CD8-positive, alpha-beta memory T cell (primary cell): ENCODE measurements around the gene GOLIM4. TPM values are rescaled to one million over a fixed set of nuclear protein-coding genes. Genes with fewer than 3 reads are reported as not detected.

ENCODE experiments used
- CTCF ChIA-PET: fragments of 350-600 bp; sonication (Branson Sonifier 250); formaldehyde crosslinking; loops from one replicate; lab custom pipeline; 2021; ENCODE audit warnings: antibody characterized with exemption; lab: Charles Lee
- POLR2A ChIA-PET: fragments of 350-600 bp; sonication (Branson Sonifier 250); formaldehyde crosslinking; loops from one replicate; lab custom pipeline; 2021; ENCODE audit warnings: antibody characterized with exemption; lab: Charles Lee
- DNase-seq, 5 donors: peaks; one replicate each; pipeline versions ENCODE4 v3.0.0 to v3.0.0-alpha.2; 2020 to 2022; ENCODE audit warnings: mixed read lengths in 1 of 5
- H3K27ac ChIP-seq: one replicate; pipeline ENCODE4 v1.7.0; 2013; ENCODE audit warnings: low read depth, mild to moderate bottlenecking, low read length, moderate library complexity
- H3K27me3 ChIP-seq: 2 replicates; pipeline ENCODE4 v1.7.0; 2013; ENCODE audit warnings: low read length, mild to moderate bottlenecking; ENCODE audit not compliant: insufficient read depth, poor library complexity, severe bottlenecking
- H3K36me3 ChIP-seq: 2 replicates; pipeline ENCODE4 v1.7.0; 2013; ENCODE audit warnings: mild to moderate bottlenecking, low read length, moderate library complexity; ENCODE audit not compliant: insufficient read depth
- H3K4me1 ChIP-seq: 2 replicates; pipeline ENCODE4 v1.7.0; 2013; ENCODE audit warnings: mild to moderate bottlenecking, low read length, moderate library complexity; ENCODE audit not compliant: insufficient read depth
- H3K4me3 ChIP-seq: 2 replicates; pipeline ENCODE4 v1.7.0; 2013; ENCODE audit warnings: mild to moderate bottlenecking, low read length
- H3K9me3 ChIP-seq: 2 replicates; pipeline ENCODE4 v1.7.0; 2013; ENCODE audit warnings: mild to moderate bottlenecking, low read length
- H3K27ac Mint-ChIP-seq, 8 donors: one replicate each; pipeline ENCODE4 v1.8.0; 2020 to 2021; ENCODE audit warnings: mixed read lengths in 8 of 8, mild to moderate bottlenecking in 6 of 8, inconsistent platforms in 3 of 8, moderate library complexity in 3 of 8
- H3K27me3 Mint-ChIP-seq, 2 donors: one replicate each; pipeline ENCODE4 v1.8.0; 2020 to 2021; ENCODE audit warnings: mixed read lengths in 2 of 2, mild to moderate bottlenecking in 1 of 2, moderate library complexity in 1 of 2
- H3K36me3 Mint-ChIP-seq, 3 donors: one replicate each; pipeline ENCODE4 v1.8.0; 2020 to 2021; ENCODE audit warnings: mixed read lengths in 3 of 3, inconsistent platforms in 1 of 3, mild to moderate bottlenecking in 1 of 3
- H3K4me1 Mint-ChIP-seq, 3 donors: one replicate each; pipeline ENCODE4 v1.8.0; 2020 to 2021; ENCODE audit warnings: mixed read lengths in 3 of 3, inconsistent platforms in 1 of 3, mild to moderate bottlenecking in 1 of 3
- H3K4me3 Mint-ChIP-seq, 7 donors: one replicate each; pipeline ENCODE4 v1.8.0; 2020 to 2021; ENCODE audit warnings: mixed read lengths in 7 of 7, mild to moderate bottlenecking in 6 of 7, moderate library complexity in 4 of 7, inconsistent platforms in 2 of 7
- H3K9me3 Mint-ChIP-seq, 5 donors: one replicate each; pipeline ENCODE4 v1.8.0; 2020 to 2022; ENCODE audit warnings: mixed read lengths in 5 of 5, mild to moderate bottlenecking in 3 of 5, moderate library complexity in 2 of 5, inconsistent platforms in 1 of 5
- polyA plus RNA-seq: library from polyadenylated mRNA; unstranded; fragments of 300-500 nt; fragmentation: Illumina TruSeq; gene quantifications from one replicate; pipeline ENCODE4 v1.2.3, GENCODE V29; 2021
- total RNA-seq, 2 experiments: library from RNA; stranded (reverse); gene quantifications; one replicate each; pipeline ENCODE4 v1.2.3, GENCODE V29; 2021

GOLIM4 gene
- total and polyA plus RNA-seq, 3 experiments from 2014 or later = 1.3 to 7.3 (median 7.2) TPM

DNA sequence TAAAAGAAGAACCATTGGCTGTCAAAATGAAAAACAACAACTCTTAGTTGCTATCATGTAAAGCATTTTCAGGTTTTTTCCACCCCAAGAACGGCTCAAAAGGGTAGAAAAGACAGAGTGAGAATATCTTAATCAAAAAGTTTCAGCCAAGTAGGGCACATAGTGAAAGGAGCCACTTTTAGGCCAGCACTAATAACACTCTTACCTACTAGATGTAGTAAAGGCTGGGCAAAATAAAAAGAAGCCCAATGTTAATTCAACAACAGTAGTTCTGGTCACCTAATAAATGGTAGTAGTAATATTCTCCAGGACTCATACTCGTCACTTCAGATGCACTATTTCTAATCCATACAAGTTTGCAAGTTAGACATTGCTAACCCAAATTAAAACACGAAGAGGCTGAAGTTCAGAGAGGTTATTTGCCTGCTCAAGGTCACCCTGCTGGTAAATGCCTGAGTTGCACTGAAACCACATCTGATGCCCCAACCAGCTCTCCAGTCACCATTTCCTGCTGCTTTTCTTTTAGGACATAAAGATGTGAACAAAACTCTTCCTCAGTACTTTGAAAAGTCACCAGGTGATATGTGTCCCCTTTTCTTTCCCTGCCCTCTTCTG is 7.5 kb downstream of the GOLIM4 start:
- Histone ChIP-seq H3K27ac (no peak overlapping the region), H3K36me3 (no peaks in the 10 kb centered on the region), H3K4me3 (no peak overlapping the region), H3K9me3 (no peaks in the 10 kb centered on the region), H3K27me3 (no peaks in the 10 kb centered on the region), H3K4me1 (no peaks in the 10 kb centered on the region)
- Mint-ChIP-seq H3K9me3 (peaks cover 0 to 4% (median 0%) of the 10 kb centered on the region in 5 donors), H3K27ac (no peak overlapping the region), H3K27me3 (peaks cover under 1 to 19% of the 10 kb centered on the region in 2 donors), H3K4me1 (peaks cover 0 to 10% (median 7%) of the 10 kb centered on the region in 3 donors), H3K4me3 (no peak overlapping the region), H3K36me3 (no peaks in the 10 kb centered on the region)
- POLR2A ChIA-PET = no interaction called here
- DNase-seq = no peak
- CTCF ChIA-PET = no interaction called here

DNA sequence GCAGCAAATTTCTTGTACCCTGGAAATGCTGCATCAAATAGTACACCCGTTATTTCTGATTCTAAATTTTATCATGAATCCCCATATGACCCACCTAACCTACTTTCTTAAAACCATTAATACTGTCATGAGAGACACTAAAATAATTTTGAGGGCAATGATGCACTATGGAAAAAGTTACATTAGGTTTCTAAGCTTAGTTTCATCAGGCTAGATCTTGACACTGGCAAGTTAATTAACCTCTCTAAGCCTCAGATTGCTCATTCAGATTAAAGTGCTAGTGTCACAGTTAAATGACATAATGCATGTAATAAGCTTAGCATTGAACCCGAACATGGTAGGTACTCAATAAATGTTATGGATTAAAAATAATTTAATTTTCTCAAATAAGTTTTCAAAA is 8.2 kb downstream of the GOLIM4 start:
- H3K9me3 Mint-ChIP-seq = peaks cover 0 to 4% (median 0%) of the 10 kb centered on the region in 5 donors
- CTCF ChIA-PET = no interaction called here

DNA sequence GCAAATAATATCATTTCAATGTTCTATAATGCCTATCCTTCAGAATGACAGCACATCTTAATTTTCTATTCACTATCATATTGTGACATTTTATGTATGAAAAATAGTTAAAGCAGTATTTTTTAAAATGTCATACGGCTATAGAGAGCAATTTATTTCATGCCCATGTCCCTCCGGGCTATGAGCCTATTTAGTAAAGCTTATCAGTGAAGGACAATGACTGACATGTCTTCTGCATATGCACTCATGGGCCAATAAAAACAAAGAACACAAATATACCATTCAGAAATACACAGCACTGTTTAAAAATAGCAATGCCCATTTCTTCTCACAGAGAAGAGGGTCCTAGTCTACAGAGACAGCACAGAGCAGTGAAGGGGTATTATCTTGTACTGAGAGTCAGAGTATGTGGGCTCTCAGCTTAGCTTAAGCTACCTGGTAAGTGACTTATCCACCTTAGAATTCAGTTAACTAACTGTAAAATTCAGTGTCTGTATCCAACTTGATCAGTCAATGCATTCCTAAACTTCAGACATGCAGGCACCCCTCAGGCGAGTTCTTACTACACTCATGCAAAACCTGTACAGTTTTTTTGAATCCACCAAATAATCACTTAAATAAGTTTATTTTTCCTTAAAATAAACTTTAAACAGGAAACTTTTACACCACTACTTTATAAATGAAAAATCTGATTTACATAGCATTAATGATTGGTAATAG is 9.0 kb downstream of the GOLIM4 start:
- peaks cover 0 to 5% of the 10 kb centered on the region in 2 donors for H3K27me3 Mint-ChIP-seq
- H3K36me3 Mint-ChIP-seq = no peaks in the 10 kb centered on the region
- no peaks in the 10 kb centered on the region for H3K36me3 ChIP-seq
- H3K9me3 Mint-ChIP-seq = peaks cover 0 to 4% (median 0%) of the 10 kb centered on the region in 5 donors
- H3K4me3 ChIP-seq = no peak overlapping the region
- no peaks in the 10 kb centered on the region for H3K27me3 ChIP-seq
- H3K4me1 Mint-ChIP-seq = peaks cover 0 to 10% (median 7%) of the 10 kb centered on the region in 3 donors
- no peaks in the 10 kb centered on the region for H3K9me3 ChIP-seq
- CTCF ChIA-PET = no interaction called here
- POLR2A ChIA-PET = no interaction called here
- H3K27ac Mint-ChIP-seq = no peak overlapping the region
- no peaks in the 10 kb centered on the region for H3K4me1 ChIP-seq
- no peak overlapping the region for H3K4me3 Mint-ChIP-seq
- H3K27ac ChIP-seq = no peak overlapping the region
- no peak for DNase-seq

More for the DNA sequence above, 8.2 kb downstream of the GOLIM4 start:
- no peak for DNase-seq
- Mint-ChIP-seq H3K4me1 (peaks cover 0 to 10% (median 7%) of the 10 kb centered on the region in 3 donors), H3K27ac (no peak overlapping the region), H3K4me3 (no peak overlapping the region), H3K27me3 (peaks cover 0 to 12% of the 10 kb centered on the region in 2 donors), H3K36me3 (no peaks in the 10 kb centered on the region)
- Histone ChIP-seq H3K9me3 (no peaks in the 10 kb centered on the region), H3K27ac (no peak overlapping the region), H3K4me1 (no peaks in the 10 kb centered on the region), H3K4me3 (no peak overlapping the region), H3K27me3 (no peaks in the 10 kb centered on the region), H3K36me3 (no peaks in the 10 kb centered on the region)
- POLR2A ChIA-PET = no interaction called here

DNA sequence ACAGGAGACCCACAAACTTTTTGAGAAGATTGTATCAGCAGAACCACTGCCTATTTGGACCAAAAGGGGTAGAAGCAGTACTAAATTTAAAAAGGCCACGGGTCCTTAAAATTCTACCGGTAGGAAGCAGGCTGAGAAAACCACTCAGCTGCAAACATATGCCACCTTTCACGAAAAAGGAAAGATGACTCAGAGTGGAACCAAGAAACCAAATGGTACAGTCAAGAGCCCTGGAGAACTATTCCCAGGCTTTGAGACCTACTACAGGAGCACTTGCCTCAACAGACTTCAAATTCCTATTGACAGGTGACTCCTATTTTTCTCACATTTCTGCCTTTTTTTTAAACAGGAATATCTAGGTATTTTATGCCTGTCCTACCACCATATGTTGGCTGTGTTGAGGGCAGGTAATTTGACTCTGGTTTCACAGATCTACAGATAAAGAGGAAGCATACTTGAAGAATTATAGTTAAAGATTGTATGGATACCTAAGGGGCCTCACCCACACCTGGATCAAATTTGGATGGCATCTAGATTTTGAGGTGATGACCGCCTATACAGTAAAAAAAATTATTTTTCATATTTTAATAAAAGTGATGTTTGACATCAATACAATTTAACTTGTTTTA is 10.1 kb downstream of the GOLIM4 start:
- Mint-ChIP-seq H3K36me3 (no peaks in the 10 kb centered on the region), H3K4me3 (no peak overlapping the region), H3K27ac (no peak overlapping the region), H3K27me3 (no peaks in the 10 kb centered on the region), H3K4me1 (peaks cover 0 to 10% (median 7%) of the 10 kb centered on the region in 3 donors), H3K9me3 (peaks cover 0 to 4% (median 0%) of the 10 kb centered on the region in 5 donors)
- H3K36me3 ChIP-seq = no peaks in the 10 kb centered on the region
- H3K9me3 ChIP-seq = no peaks in the 10 kb centered on the region
- ChIA-PET CTCF (no interaction called here), POLR2A (no interaction called here)
- no peaks in the 10 kb centered on the region for H3K4me1 ChIP-seq
- no peak overlapping the region for H3K4me3 ChIP-seq
- H3K27me3 ChIP-seq = no peaks in the 10 kb centered on the region
- H3K27ac ChIP-seq = no peak overlapping the region
- DNase-seq = no peak

DNA sequence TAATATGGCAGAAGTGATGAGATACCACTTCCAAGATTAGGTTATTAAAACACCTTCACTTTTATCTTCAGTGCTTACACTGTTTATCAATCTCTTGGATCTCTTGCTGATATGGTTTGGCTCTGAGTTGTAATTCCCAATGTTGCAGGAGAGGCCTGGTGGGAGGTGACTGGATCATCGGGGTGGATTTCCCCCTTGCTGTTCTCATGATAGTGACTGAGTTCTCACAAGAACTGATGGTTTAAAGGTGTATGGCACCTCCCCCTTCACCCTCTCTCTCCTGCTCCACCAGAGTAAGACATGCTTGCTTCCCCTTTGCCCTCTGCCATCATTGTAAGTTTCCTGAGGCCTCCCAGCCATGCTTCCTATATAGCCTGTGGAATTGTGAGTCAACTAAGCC is 11.8 kb downstream of the GOLIM4 start:
- Histone ChIP-seq H3K9me3 (no peaks in the 10 kb centered on the region), H3K4me1 (no peaks in the 10 kb centered on the region), H3K36me3 (no peaks in the 10 kb centered on the region), H3K4me3 (no peak overlapping the region), H3K27me3 (no peaks in the 10 kb centered on the region), H3K27ac (no peak overlapping the region)
- Mint-ChIP-seq H3K9me3 (peaks cover 0 to 3% (median 0%) of the 10 kb centered on the region in 5 donors), H3K27me3 (no peaks in the 10 kb centered on the region), H3K36me3 (no peaks in the 10 kb centered on the region), H3K27ac (no peak overlapping the region), H3K4me3 (no peak overlapping the region), H3K4me1 (peaks cover 0 to 7% (median 6%) of the 10 kb centered on the region in 3 donors)
- ChIA-PET POLR2A (no interaction called here), CTCF (no interaction called here)
- no peak for DNase-seq

DNA sequence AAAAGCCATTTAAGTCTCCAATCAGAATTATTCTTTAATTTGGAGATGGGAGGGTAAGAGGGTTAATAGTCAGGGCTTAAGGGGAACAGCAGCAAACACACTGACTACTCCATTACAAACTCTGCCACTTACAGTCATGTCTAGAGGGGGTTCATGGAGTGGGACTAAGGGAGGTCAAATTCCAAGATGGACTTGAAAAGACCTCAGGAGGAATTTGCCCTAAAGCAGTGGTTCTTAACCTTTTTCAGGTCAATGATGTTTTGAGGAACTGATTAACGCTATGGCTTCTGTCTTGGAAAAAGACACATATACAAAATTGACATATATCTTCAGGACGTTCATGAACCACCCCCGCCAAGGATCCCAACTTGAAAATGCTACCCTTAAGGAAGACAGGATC is 13.9 kb downstream of the GOLIM4 start:
- ChIA-PET POLR2A (no interaction called here), CTCF (no interaction called here)
- Histone ChIP-seq H3K4me3 (no peak overlapping the region), H3K36me3 (no peaks in the 10 kb centered on the region), H3K27me3 (no peaks in the 10 kb centered on the region), H3K4me1 (no peaks in the 10 kb centered on the region), H3K27ac (no peak overlapping the region), H3K9me3 (no peaks in the 10 kb centered on the region)
- DNase-seq = no peak
- Mint-ChIP-seq H3K27me3 (no peaks in the 10 kb centered on the region), H3K4me1 (no peaks in the 10 kb centered on the region), H3K27ac (no peak overlapping the region), H3K9me3 (peaks cover 0 to 3% (median 0%) of the 10 kb centered on the region in 5 donors), H3K4me3 (no peak overlapping the region), H3K36me3 (no peaks in the 10 kb centered on the region)

DNA sequence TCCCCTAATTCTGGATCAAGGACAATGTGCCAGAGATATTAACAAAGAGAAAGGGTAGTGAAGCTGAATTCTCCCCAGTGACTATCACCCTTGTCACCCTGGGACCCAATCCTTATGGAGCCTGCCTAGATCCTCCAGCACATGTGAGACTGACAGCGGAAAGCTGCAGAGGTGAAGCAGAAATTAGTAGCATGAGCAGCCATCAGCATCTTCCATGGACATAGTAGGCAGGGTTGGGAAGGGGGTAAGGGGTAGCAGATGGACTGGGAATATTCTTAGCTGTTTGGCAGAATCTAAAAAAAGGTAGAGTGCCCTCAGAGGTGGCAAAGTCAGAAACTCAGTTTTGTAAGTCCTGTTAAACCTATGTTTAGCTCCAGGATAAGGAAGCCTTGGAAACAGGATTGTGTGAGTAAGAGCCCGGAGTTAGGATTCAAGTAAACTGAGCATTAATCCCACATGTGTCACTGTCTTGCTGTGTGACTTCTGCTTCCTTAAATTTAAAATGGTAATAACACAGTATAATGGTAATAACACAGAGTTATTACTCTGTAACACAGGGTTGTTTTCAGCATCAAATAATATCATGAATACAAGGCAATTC is 14.5 kb downstream of the GOLIM4 start:
- Histone ChIP-seq H3K27ac (no peak overlapping the region), H3K27me3 (no peaks in the 10 kb centered on the region), H3K9me3 (no peaks in the 10 kb centered on the region), H3K4me3 (no peak overlapping the region), H3K36me3 (no peaks in the 10 kb centered on the region), H3K4me1 (no peaks in the 10 kb centered on the region)
- POLR2A ChIA-PET = no interaction called here
- Mint-ChIP-seq H3K27ac (peak overlapping the region in 1 of 8 donors; percentile 91), H3K4me1 (no peaks in the 10 kb centered on the region), H3K36me3 (no peaks in the 10 kb centered on the region), H3K9me3 (peaks cover 0 to 3% (median 0%) of the 10 kb centered on the region in 5 donors), H3K4me3 (no peak overlapping the region), H3K27me3 (no peaks in the 10 kb centered on the region)
- CTCF ChIA-PET = no interaction called here
- no peak for DNase-seq
